Lung microvascular endothelial cell (primary cell): ENCODE data around the gene SETD2. TPM values are rescaled to one million over a fixed set of nuclear protein-coding genes. Genes with fewer than 3 reads are reported as not detected.

Experiments
- total RNA-seq: library from RNA; depleted of rRNA; stranded (reverse); fragments of >200 nt; gene quantifications from 2 replicates; pipeline ENCODE4 v1.2.1, GENCODE V29; 2014

SETD2 gene
- total RNA-seq, 1 donor from 2014 or later, result 24.4 TPM

Other genes starting within 250 kb of the SETD2 start
- 19.8 and 31.2 TPM in 2 replicates for gene CCDC12, start 187.4 kb downstream of the SETD2 start, total RNA-seq
- 14.2 and 16.5 TPM in 2 replicates for gene NBEAL2, start 184.4 kb downstream of the SETD2 start, total RNA-seq
- gene KIF9, start 118.7 kb upstream of the SETD2 start, total RNA-seq, result 6.1 and 7.1 TPM in 2 replicates
- 14.9 and 15.5 TPM in 2 replicates for gene KLHL18, start 118.8 kb upstream of the SETD2 start, total RNA-seq
- 10.5 and 14.1 TPM in 2 replicates for gene PTPN23, start 216.9 kb upstream of the SETD2 start, total RNA-seq